ENCODE measurements around the gene TTYH1. TPM values are rescaled to one million over a fixed set of nuclear protein-coding genes. Genes with fewer than 3 reads are reported as not detected.
"Not testable (repeated sequence)": the region's sequence is repeated elsewhere in the genome, so short reads cannot be mapped to it uniquely, and the experiment has no call there.

TTYH1 gene
- polyA plus RNA-seq, 4 donors, result 6.7 to 14.1 (median 8.1) TPM

GRCh38 chr19:54436628-54437252, 21.5 kb downstream of the TTYH1 start:
- DNase-seq (ENCODE audit: low read depth in 4 of 4, low spot score in 3 of 4), result no peak

GRCh38 chr19:54439174-54439851, 24.0 kb downstream of the TTYH1 start:
- no peak for DNase-seq (ENCODE audit: low read depth in 4 of 4, low spot score in 3 of 4)

- DNase-seq (ENCODE audit: low read depth in 4 of 4, low spot score in 3 of 4), result no peak
Measured at GRCh38 chr19:54440641-54441040, 25.4 kb downstream of the TTYH1 start.

- DNase-seq (ENCODE audit: low read depth in 4 of 4, low spot score in 3 of 4), result no peak
Measured at GRCh38 chr19:54444737-54445136, 29.5 kb downstream of the TTYH1 start.

GRCh38 chr19:54446349-54446748, 31.1 kb downstream of the TTYH1 start:
- DNase-seq (ENCODE audit: low read depth in 4 of 4, low spot score in 3 of 4), result not testable (repeated sequence)

DNA sequence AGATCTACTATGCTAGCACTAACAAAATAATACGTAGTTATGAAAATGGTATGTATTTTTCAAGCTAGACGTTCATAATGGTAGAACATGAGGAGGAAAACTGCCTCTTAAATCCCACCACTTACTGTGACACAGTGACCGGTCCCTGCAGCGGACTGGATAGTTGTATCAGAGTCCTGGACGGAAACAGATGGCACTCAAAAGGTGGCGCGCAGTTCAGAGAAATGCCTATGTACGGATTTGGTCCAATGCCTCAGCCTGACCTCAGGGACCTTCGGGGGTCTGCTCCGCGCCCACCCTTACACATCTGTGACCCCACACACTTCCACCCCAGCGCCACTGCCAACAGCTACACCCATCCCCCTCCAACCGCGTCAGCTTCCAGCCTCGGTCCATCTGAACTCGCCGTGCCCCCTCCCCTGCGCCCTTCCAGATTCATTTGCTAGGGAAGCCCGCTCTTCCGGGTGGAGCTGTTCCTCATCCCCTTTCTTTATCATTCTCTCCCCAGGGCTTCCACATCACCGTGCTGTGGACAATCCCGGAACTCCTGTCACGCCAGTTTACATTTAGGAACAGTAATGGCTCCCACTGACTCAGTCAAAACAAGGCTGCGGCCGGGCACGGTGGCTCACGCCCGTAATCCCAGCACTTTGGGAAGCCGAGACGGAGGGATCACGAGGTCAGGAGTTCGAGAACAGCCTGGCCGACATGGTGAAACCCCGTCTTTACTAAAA, 32.9 kb downstream of the TTYH1 start:
- peak in 1 of 4 donors; percentile 65 for DNase-seq (ENCODE audit: low read depth in 4 of 4, low spot score in 3 of 4)

DNA sequence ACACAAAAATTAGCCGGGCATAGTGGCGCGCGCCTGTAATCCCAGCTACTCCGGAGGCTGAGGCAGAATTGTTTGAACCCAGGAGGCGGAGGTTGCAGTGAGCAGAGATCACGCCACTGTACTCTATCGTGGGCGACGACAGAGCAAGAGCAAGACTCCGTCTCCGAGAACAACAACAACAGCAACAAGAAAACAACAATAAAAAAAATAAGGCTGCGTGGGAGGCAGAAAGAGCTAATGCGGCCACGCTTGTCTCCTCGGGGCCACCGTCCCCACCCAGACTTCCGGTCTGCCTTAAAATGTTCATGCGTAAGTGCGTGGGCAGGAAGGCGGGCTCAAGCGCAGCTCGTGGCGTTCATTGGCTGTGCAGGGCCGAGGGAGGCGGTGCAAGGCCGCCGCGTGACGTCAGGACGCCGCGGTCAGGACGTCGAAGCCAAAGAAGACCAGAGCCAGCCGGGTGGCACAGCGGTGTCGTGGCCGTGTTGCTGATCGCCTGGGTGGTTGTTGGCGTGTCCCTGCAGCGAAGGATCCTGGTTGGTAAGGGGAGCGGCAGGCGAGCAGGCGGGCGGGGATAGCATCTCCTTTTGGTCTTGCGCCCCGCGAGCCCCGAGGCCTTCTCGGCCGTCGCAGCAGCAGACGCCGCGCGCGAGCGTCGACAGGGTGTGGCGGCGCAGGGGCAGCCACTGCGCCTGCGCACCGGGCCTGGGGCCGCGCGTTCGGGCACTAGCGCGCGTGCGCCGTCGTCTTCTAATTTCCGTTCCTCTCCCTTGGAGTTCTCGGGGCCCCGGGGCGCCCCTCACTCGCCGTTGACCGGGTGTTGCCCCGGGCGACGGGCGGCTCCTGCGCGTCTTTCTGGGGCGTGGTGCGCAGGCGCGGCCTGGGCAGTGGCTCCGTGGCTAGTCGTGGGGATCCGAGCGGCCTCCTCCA, 33.8 kb downstream of the TTYH1 start, which contains the start of gene LENG8:
LENG8 (plus strand) TSS at position 426 of the 927 bp plus-strand sequence. CDS start 2,146 bp downstream, outside the sequence.
- DNase-seq (ENCODE audit: low read depth in 4 of 4, low spot score in 3 of 4), result peak; percentile 94 to 99 (median 95)

GRCh38 chr19:54449701-54450069, 34.4 kb downstream of the TTYH1 start:
- DNase-seq (ENCODE audit: low read depth in 4 of 4, low spot score in 3 of 4), result no peak

- DNase-seq (ENCODE audit: low read depth in 4 of 4, low spot score in 3 of 4), result no peak
Measured at GRCh38 chr19:54451331-54451871, 36.1 kb downstream of the TTYH1 start.

- no peak for DNase-seq (ENCODE audit: low read depth in 4 of 4, low spot score in 3 of 4)
Measured at GRCh38 chr19:54451997-54452396, 36.7 kb downstream of the TTYH1 start.

DNA sequence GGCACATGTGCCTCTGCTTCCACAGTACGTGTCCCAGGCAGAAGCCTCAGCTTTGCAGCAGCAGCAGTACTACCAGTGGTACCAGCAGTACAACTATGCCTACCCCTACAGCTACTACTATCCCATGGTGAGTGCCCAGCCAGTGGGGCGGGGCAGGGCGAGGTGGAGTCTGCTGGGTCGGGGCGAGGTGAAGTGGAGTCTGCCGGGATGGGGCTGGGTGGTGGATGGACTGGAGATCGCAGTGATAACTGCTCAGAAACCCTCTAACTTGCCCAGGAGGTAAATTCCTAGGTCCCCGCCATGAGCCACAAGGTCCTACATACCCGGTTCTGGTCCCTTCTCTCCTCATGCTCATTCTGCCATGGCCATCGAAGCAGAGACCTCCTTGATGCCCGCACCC, 37.4 kb downstream of the TTYH1 start:
- no peak for DNase-seq (ENCODE audit: low read depth in 4 of 4, low spot score in 3 of 4)

DNA sequence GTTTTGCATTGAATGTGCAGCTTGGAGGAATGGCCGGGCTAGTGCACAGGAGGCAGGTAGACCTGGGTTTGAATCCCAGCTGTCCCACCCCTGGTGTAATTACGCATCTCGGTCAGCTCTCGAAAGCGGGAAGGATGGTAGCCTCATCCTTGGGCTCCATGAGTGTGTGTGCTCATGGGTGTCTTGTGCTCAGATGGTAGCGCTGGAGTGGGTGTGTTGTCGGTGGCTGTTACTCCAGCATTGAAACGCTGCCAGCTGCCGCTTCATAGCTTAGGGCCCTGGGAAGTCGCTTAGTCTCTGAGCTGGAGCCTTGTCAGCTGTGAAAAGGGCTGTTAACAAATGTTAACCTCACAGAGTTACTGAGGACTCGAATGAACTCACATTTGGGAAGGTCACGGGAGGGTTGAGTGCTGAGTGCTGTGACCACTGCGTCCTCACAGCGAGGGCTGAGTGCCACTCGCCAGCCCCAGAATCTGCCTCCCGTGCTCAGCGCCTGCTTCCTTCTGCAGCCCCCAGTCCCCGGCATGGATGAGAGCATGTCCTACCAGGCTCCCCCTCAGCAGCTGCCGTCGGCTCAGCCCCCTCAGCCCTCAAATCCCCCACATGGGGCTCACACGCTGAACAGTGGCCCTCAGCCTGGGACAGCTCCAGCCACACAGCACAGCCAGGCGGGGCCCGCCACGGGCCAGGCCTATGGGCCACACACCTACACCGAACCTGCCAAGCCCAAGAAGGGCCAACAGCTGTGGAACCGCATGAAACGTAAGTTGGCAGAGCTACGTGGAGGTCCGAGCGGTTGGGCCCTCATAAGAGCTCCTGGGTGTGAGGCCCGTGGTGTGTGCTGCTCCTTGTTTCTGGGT, 38.9 kb downstream of the TTYH1 start:
- DNase-seq (ENCODE audit: low read depth in 4 of 4, low spot score in 3 of 4), result no peak

DNA sequence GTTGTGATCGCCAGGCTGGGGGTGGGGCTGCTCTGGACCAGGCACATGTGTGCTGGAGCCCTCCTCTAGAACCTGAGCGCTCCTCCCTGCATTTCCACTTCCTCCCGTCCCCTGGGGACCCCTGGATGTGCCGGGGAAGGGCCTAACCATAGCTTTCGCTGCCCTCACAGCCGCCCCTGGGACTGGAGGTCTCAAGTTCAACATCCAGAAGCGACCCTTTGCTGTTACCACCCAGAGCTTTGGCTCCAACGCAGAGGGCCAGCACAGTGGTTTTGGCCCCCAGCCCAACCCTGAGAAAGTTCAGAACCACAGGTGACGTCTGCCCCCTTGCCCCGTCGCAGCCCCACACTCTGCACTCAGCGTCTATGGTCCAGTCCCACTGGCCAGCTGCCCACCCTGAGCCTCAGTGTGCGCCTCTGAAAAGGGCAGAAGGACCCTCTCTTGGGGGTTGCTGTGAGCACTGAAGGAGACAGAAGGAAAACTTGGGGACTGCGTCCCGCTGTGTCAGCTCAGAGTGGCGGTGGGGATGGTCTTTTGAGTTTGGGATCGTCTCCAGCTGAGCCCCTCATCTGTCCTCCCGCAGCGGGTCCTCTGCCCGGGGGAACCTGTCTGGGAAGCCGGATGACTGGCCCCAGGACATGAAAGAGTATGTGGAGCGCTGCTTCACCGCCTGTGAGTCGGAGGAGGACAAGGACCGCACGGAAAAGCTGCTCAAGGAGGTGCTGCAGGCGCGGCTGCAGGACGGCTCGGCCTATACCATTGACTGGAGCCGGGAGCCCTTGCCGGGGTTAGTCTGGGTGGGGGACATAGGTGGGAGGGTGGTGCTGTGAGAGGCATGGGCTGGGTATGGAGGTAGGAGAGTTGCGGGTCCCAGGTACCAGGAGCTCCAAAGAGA, 39.8 kb downstream of the TTYH1 start:
- no peak for DNase-seq (ENCODE audit: low read depth in 4 of 4, low spot score in 3 of 4)

- no peak for DNase-seq (ENCODE audit: low read depth in 4 of 4, low spot score in 3 of 4)
Measured at GRCh38 chr19:54455786-54456422, 40.6 kb downstream of the TTYH1 start.

DNA sequence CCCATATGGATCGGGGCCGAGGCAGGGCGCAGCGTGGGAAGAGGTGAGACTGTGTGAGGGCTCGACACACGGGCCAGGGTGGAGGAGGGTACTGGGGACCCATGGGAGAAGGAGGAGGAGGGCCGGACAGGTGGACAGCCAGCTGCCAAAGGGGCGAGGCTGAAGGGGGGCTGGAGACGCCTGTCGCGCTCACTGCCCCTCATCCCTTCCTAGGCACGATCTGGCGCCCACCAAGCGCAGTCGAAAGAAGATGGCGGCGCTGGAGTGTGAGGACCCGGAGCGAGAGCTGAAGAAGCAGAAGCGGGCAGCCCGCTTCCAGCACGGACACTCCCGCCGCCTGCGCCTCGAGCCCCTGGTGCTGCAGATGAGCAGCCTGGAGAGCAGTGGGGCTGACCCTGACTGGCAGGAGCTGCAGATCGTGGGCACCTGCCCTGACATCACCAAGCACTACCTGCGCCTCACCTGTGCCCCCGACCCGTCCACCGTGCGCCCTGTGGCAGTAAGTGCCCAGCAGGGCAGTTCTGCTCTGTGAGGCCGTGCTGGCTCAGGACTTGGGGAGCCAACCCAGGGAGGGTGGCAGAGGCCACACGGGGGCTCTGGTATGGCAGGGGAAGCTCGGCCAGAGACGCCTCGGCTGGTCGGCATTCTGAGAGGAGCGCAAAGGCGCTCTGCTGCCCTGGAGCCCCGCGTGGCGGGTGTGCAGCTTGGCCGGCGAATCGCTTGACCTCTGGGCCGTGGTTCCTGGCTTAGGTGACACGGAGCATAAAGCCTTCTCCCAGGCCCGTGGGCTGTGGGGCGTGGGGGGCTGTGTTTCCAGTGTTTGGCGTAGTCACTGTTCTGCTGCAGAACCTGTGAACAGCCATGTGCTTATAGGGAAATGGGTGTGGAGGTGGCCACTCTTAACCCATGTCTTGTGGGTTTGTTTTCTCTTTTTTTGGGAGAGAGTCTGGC, 41.4 kb downstream of the TTYH1 start:
- no peak for DNase-seq (ENCODE audit: low read depth in 4 of 4, low spot score in 3 of 4)

- no peak for DNase-seq (ENCODE audit: low read depth in 4 of 4, low spot score in 3 of 4)
Measured at GRCh38 chr19:54457773-54458647, 42.7 kb downstream of the TTYH1 start.
